MM.1S (cell line): ENCODE data around the gene RFNG.

ENCODE experiments used
- DNase-seq: peaks from one replicate; pipeline ENCODE4 v3.0.0-alpha.2; 2015
- H2AFZ ChIP-seq: fragments of 300-600 bp; sonication (generic); 2 replicates; pipeline ENCODE4 v1.6.0; 2016; ENCODE audit warnings: antibody characterized with exemption, low read length
- H3F3A ChIP-seq: fragments of 300-600 bp; sonication (generic); 2 replicates; pipeline ENCODE4 v1.6.1; 2016; ENCODE audit warnings: mild to moderate bottlenecking, antibody characterized with exemption, low read length, moderate library complexity, mixed read lengths; ENCODE audit not compliant: insufficient read depth
- H3K27ac ChIP-seq: fragments of 300-600 bp; sonication (generic); 2 replicates; pipeline ENCODE4 v1.5.1; 2016; ENCODE audit warnings: mild to moderate bottlenecking, low read length
- H3K27me3 ChIP-seq: fragments of 300-600 bp; sonication (generic); replicated peaks from 2 replicates; pipeline ENCODE4 v1.6.0; 2016; ENCODE audit warnings: low read length; ENCODE audit not compliant: insufficient read depth
- H3K36me3 ChIP-seq: fragments of 300-600 bp; sonication (generic); replicated peaks from 2 replicates; pipeline ENCODE4 v1.6.1; 2016; ENCODE audit warnings: mild to moderate bottlenecking, low read length, mixed read lengths; ENCODE audit not compliant: insufficient read depth
- H3K4me1 ChIP-seq: fragments of 300-600 bp; sonication (generic); 2 replicates; pipeline ENCODE4 v1.6.1; 2016; ENCODE audit warnings: low read length, mixed read lengths
- H3K4me2 ChIP-seq: fragments of 300-600 bp; sonication (generic); 2 replicates; pipeline ENCODE4 v1.6.0; 2016; ENCODE audit warnings: low read depth, low read length
- H3K4me3 ChIP-seq: fragments of 300-600 bp; sonication (generic); 2 replicates; pipeline ENCODE4 v1.5.1; 2016; ENCODE audit warnings: low read length, mixed read lengths
- H3K79me2 ChIP-seq: fragments of 300-600 bp; sonication (generic); 2 replicates; pipeline ENCODE4 v1.6.1; 2016; ENCODE audit warnings: mixed run types, low read length, mixed read lengths
- H3K9ac ChIP-seq: fragments of 300-600 bp; sonication (generic); 2 replicates; pipeline ENCODE4 v1.6.1; 2016; ENCODE audit warnings: low read length, mixed read lengths
- H3K9me2 ChIP-seq: fragments of 300-600 bp; sonication (generic); replicated peaks from 2 replicates; pipeline ENCODE4 v1.6.1; 2016; ENCODE audit warnings: mild to moderate bottlenecking, low read length, mixed read lengths; ENCODE audit not compliant: insufficient read depth
- H3K9me3 ChIP-seq: fragments of 300-600 bp; sonication (generic); replicated peaks from 2 replicates; pipeline ENCODE4 v1.6.1; 2016; ENCODE audit warnings: mild to moderate bottlenecking, low read length, mixed read lengths; ENCODE audit not compliant: insufficient read depth
- H4K20me1 ChIP-seq: fragments of 300-600 bp; sonication (generic); 2 replicates; pipeline ENCODE4 v1.6.1; 2016; ENCODE audit warnings: mild to moderate bottlenecking, low read length, moderate library complexity, mixed read lengths; ENCODE audit not compliant: insufficient read depth
- CTCF ChIP-seq: fragments of 300-600 bp; sonication (generic); IDR thresholded peaks from 2 replicates; pipeline ENCODE4 v1.5.1; 2016; ENCODE audit warnings: antibody characterized with exemption, low read length, mixed read lengths
- EZH2 ChIP-seq: fragments of 300-600 bp; sonication (generic); optimal IDR thresholded peaks from 2 replicates; pipeline ENCODE3; 2017; ENCODE audit warnings: low read depth, mild to moderate bottlenecking, antibody characterized with exemption, low read length, mixed read lengths
- EZH2phosphoT487 ChIP-seq: fragments of 300-600 bp; sonication (generic); IDR thresholded peaks from 2 replicates; pipeline ENCODE4 v1.6.1; 2018; ENCODE audit warnings: antibody characterized with exemption, low read length

RFNG gene

GRCh38 chr17:82089723-82090548 is 38.3 kb upstream of the RFNG start:
- Histone ChIP-seq H3K27me3 (no peaks in the 10 kb centered on the region), H2AFZ (no peak overlapping the region), H3K4me2 (no peak overlapping the region), H3K79me2 (peaks cover 32% of the 10 kb centered on the region), H3K27ac (no peak overlapping the region), H4K20me1 (no peaks in the 10 kb centered on the region), H3K4me3 (no peak overlapping the region), H3K9ac (no peak overlapping the region), H3K36me3 (peaks cover 10% of the 10 kb centered on the region; the same call in 1 of the 2 replicates), H3F3A (no peaks in the 10 kb centered on the region), H3K9me3 (no peaks in the 10 kb centered on the region), H3K4me1 (no peaks in the 10 kb centered on the region), H3K9me2 (no peaks in the 10 kb centered on the region)
- TF ChIP-seq EZH2 (no peak), CTCF (no peak), EZH2phosphoT487 (no peak)
- no peak for DNase-seq

DNA sequence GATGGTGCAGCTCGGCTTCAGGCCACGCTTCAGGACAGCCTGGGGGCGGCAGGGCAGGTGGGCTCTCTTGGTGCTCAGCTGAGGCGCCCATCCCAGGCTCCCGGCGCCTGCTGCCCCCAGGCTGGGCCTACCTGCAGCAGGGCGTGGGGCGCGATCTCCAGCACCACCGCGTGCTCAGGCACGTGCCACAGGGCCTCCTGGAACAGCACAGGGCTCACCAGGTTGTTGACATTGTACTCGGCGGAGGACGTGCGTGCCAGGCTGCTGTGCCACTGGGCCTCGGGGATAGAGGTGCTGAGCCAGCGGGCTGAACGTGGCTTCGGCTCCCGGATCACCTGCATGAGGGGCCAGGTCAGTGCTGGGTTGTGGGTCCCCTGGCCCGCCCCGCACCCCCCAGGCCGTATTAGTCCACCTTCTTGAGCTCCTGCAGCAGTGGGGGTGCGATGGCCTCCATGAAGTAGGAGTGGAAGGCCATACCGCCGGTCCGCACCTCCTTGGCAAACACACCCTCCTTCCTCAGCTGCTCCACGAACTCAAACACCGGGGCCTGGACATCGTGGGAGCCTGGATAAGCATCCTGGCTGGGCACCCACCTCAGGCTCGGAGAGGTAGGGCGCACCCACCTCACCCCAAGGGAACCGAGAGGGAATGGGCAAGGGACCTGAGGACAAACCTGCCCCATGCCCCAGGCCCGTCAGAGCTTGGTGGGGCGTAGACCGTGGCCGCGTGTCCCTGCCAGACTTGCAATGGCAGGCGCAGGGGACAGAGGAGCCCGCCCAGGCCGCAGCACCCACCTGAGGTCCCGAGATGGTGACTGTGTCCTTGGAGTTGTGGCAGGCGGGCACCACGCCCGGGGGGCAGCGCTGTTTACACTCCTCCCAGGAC is 37.5 kb upstream of the RFNG start:
- TF ChIP-seq EZH2 (no peak), EZH2phosphoT487 (no peak), CTCF (no peak)
- Histone ChIP-seq H3K4me1 (no peaks in the 10 kb centered on the region), H3K27me3 (no peaks in the 10 kb centered on the region), H3K79me2 (peaks cover 28% of the 10 kb centered on the region), H3K4me2 (no peak overlapping the region), H3K9me2 (no peaks in the 10 kb centered on the region), H3K27ac (no peak overlapping the region), H3K9ac (no peak overlapping the region), H4K20me1 (no peaks in the 10 kb centered on the region), H3K4me3 (no peak overlapping the region), H3K36me3 (peaks cover 12% of the 10 kb centered on the region), H3K9me3 (no peaks in the 10 kb centered on the region), H2AFZ (no peak overlapping the region), H3F3A (no peaks in the 10 kb centered on the region)
- DNase-seq, result no peak

- Histone ChIP-seq H3K9ac (no peak overlapping the region), H3K36me3 (peaks cover 14% of the 10 kb centered on the region), H2AFZ (no peak overlapping the region), H3K79me2 (peaks cover 21% of the 10 kb centered on the region), H3K4me3 (no peak overlapping the region), H3K9me2 (no peaks in the 10 kb centered on the region), H3K27ac (no peak overlapping the region), H3F3A (no peaks in the 10 kb centered on the region), H3K4me2 (no peak overlapping the region), H4K20me1 (no peaks in the 10 kb centered on the region), H3K4me1 (no peaks in the 10 kb centered on the region), H3K9me3 (no peaks in the 10 kb centered on the region), H3K27me3 (no peaks in the 10 kb centered on the region)
- TF ChIP-seq CTCF (no peak), EZH2 (no peak), EZH2phosphoT487 (no peak)
- no peak for DNase-seq
These were observed 36.6 kb upstream of the RFNG start for GRCh38 chr17:82087961-82088837.
